PC-3 (cell line): Measurements from ENCODE around the gene SLC31A2.

ENCODE experiments used
- EZH2 ChIP-seq: fragments of 300-600 bp; sonication (generic); IDR thresholded peaks from one replicate; pipeline ENCODE4 v1.6.1; 2017; ENCODE audit warnings: antibody characterized with exemption, mild to moderate bottlenecking, low read length; ENCODE audit not compliant: unreplicated experiment
- TF ChIP-seq, protein P1 (sequence below): fragments of 300-600 bp; sonication (generic); conservative IDR thresholded peaks from 2 replicates; pipeline ENCODE4 v1.5.1; 2017; ENCODE audit warnings: antibody characterized with exemption, low read depth, mild to moderate bottlenecking, low read length

DNA sequence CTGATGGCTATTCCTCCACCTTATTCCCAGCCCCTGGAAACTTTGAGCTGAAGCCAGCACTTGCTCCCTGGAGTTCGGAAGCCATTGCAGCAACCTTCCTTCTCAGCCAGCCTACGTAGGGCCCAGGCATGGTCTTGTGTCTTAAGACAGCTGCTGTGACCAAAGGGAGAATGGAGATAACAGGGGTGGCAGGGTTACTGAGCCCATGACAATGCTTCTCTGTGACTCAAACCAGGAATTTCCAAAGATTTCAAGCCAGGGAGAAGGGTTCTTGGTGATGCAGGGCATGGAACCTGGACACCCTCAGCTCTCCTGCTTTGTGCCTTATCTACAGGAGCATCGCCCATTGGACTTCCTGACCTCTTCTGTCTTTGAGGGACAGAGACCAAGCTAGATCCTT lies 12.2 kb downstream of the SLC31A2 start:
- TF ChIP-seq EZH2: no peak
- TF ChIP-seq, protein P1, sequence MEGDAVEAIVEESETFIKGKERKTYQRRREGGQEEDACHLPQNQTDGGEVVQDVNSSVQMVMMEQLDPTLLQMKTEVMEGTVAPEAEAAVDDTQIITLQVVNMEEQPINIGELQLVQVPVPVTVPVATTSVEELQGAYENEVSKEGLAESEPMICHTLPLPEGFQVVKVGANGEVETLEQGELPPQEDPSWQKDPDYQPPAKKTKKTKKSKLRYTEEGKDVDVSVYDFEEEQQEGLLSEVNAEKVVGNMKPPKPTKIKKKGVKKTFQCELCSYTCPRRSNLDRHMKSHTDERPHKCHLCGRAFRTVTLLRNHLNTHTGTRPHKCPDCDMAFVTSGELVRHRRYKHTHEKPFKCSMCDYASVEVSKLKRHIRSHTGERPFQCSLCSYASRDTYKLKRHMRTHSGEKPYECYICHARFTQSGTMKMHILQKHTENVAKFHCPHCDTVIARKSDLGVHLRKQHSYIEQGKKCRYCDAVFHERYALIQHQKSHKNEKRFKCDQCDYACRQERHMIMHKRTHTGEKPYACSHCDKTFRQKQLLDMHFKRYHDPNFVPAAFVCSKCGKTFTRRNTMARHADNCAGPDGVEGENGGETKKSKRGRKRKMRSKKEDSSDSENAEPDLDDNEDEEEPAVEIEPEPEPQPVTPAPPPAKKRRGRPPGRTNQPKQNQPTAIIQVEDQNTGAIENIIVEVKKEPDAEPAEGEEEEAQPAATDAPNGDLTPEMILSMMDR: no peak
